HG03432 (cell line): ENCODE results near the gene TMEM43.
"Not testable (repeated sequence)": the region's sequence is repeated elsewhere in the genome, so short reads cannot be mapped to it uniquely, and the experiment has no call there.

Experiments
- ATAC-seq: cut with Tn5 transposase; IDR thresholded peaks from one replicate; pipeline ENCODE4 v1.9.1; 2021; ENCODE audit warnings: mild to moderate bottlenecking, moderate library complexity; ENCODE audit not compliant: unreplicated experiment

TMEM43 gene

GRCh38 chr3:14124615-14125192 lies at the start of gene TMEM43, which contains the start of gene CHCHD4:
TMEM43 (plus strand) TSS chr3:14125052; CDS start chr3:14125194, 142 bp downstream.
CHCHD4 (minus strand) TSS chr3:14124870; CDS start chr3:14124676, 194 bp downstream.
- peak; percentile 85 for ATAC-seq

GRCh38 chr3:14075233-14075632 lies 49.6 kb upstream of the TMEM43 start:
- not testable (repeated sequence) for ATAC-seq

- ATAC-seq: no peak
Measured at GRCh38 chr3:14077310-14077709, 47.5 kb upstream of the TMEM43 start.

GRCh38 chr3:14082108-14082657 lies 42.7 kb upstream of the TMEM43 start:
- ATAC-seq: no peak

- ATAC-seq: not testable (repeated sequence)
Measured at GRCh38 chr3:14087461-14087860, 37.4 kb upstream of the TMEM43 start.

GRCh38 chr3:14091959-14092358 lies 32.9 kb upstream of the TMEM43 start:
- not testable (repeated sequence) for ATAC-seq

GRCh38 chr3:14092464-14092863 lies 32.4 kb upstream of the TMEM43 start:
- no peak for ATAC-seq

- no peak for ATAC-seq
Measured at GRCh38 chr3:14093831-14094230, 31.0 kb upstream of the TMEM43 start.

- ATAC-seq: no peak
Measured at GRCh38 chr3:14096742-14097141, 28.1 kb upstream of the TMEM43 start.

GRCh38 chr3:14097616-14098391 lies 27.0 kb upstream of the TMEM43 start:
- no peak for ATAC-seq

GRCh38 chr3:14109821-14110220 lies 15.0 kb upstream of the TMEM43 start:
- not testable (repeated sequence) for ATAC-seq

- no peak for ATAC-seq
Measured at GRCh38 chr3:14110699-14111098, 14.2 kb upstream of the TMEM43 start.

GRCh38 chr3:14113965-14114635 lies 10.8 kb upstream of the TMEM43 start:
- no peak for ATAC-seq

- ATAC-seq: no peak
Measured at GRCh38 chr3:14117468-14118399, 7.1 kb upstream of the TMEM43 start.

- no peak for ATAC-seq
Measured at GRCh38 chr3:14118400-14119381, 6.2 kb upstream of the TMEM43 start.

- no peak for ATAC-seq
Measured at GRCh38 chr3:14119651-14120050, 5.2 kb upstream of the TMEM43 start.

- no peak for ATAC-seq
Measured at GRCh38 chr3:14120111-14120920, 4.5 kb upstream of the TMEM43 start.

GRCh38 chr3:14120921-14121448 lies 3.9 kb upstream of the TMEM43 start:
- ATAC-seq: not testable (repeated sequence)
